K562 (cell line): ENCODE results near the gene ZNF569. TPM values are rescaled to one million over a fixed set of nuclear protein-coding genes. Genes with fewer than 3 reads are reported as not detected.

Source experiments
- ATAC-seq: fragments of 200-7000 bp; cut with Tn5 transposase; 3 replicates; pipeline ENCODE4 v1.9.1; 2020; ENCODE audit warnings: moderate library complexity
- BruUV-seq: library from RNA; stranded (reverse); fragments of 400-500 nt; replicated peaks from 2 replicates; lab custom pipeline; 2021; lab: Mats Ljungman, UMichigan
- CTCF ChIA-PET: fragments of 300-600 bp; formaldehyde crosslinking; extraction: SDS; loops from one replicate; lab custom pipeline; 2021; ENCODE audit warnings: low intra/inter-chr PET ratio; lab: Yijun Ruan, JAX
- POLR2A ChIA-PET: fragments of 300-600, 350-650 bp; sonication (Branson Sonifier 250); formaldehyde crosslinking; extraction: SDS; loops from one replicate; lab custom pipeline; 2021; ENCODE audit warnings: antibody characterized with exemption, inconsistent platforms; lab: Yijun Ruan, JAX
- DNase-seq, 4 experiments: peaks; one replicate each; pipeline versions ENCODE4 v3.0.0 to v3.0.0-alpha.2; 2011 to 2018; ENCODE audit warnings: low spot score in 3 of 4, mixed read lengths in 3 of 4; ENCODE audit errors: extremely low read depth in 1 of 4
- FAIRE-seq: peaks from 2 replicates; lab custom pipeline; 2011; peaks lifted over from hg19 to GRCh38; lab: Jason Lieb, UNC
- H2AFZ ChIP-seq: 2 replicates; pipeline ENCODE4 v1.6.0; 2011; ENCODE audit warnings: low read depth, low read length, control low read depth, inconsistent platforms
- H3K27ac ChIP-seq: fragments of 200-600 bp; 3 replicates; pipeline ENCODE4 v1.8.0; 2011; ENCODE audit warnings: low read depth, mild to moderate bottlenecking, control low read depth, inconsistent platforms, low read length, moderate library complexity, mixed read lengths; ENCODE audit errors: extremely low read depth
- H3K27me3 ChIP-seq, 2 experiments: fragments of 300-600 bp in 1 of 2; 2 replicates in 1 of 2; 3 replicates in 1 of 2; pipeline versions ENCODE4 v1.6.0 to v1.8.0; 2011; ENCODE audit warnings: inconsistent platforms in 2 of 2, low read length in 2 of 2, mild to moderate bottlenecking in 1 of 2, mixed read lengths in 1 of 2, moderate library complexity in 1 of 2; ENCODE audit not compliant: control insufficient read depth in 2 of 2, insufficient read depth in 2 of 2
- H3K36me3 ChIP-seq: fragments of 300-600 bp; 3 replicates; pipeline ENCODE4 v1.8.0; 2011; ENCODE audit warnings: mild to moderate bottlenecking, low read length, inconsistent platforms; ENCODE audit not compliant: control insufficient read depth, insufficient read depth
- H3K4me1 ChIP-seq, 2 experiments: fragments of 200-600 bp in 1 of 2; replicated peaks in 1 of 2; 2 replicates in 1 of 2; 3 replicates in 1 of 2; pipeline versions ENCODE4 v1.5.1 to v1.8.0; 2011; ENCODE audit warnings: inconsistent platforms in 2 of 2, low read length in 2 of 2, mild to moderate bottlenecking in 1 of 2, mixed read lengths in 1 of 2, moderate library complexity in 1 of 2; ENCODE audit not compliant: control insufficient read depth in 2 of 2, insufficient read depth in 2 of 2
- H3K4me2 ChIP-seq: 2 replicates; pipeline ENCODE4 v1.6.1; 2011; ENCODE audit warnings: low read length, control low read depth, inconsistent platforms, mixed read lengths; ENCODE audit not compliant: insufficient read depth
- H3K4me3 ChIP-seq: fragments of 200-600 bp; sonication (generic), shearing (Covaris generic); 2 replicates; pipeline ENCODE4 v1.5.1; 2016; ENCODE audit warnings: control low read depth, inconsistent platforms
- H3K79me2 ChIP-seq: fragments of 200-600 bp; 3 replicates; pipeline ENCODE4 v1.8.0; 2011; ENCODE audit warnings: low read length, inconsistent platforms; ENCODE audit not compliant: control insufficient read depth, insufficient read depth
- H3K9ac ChIP-seq, 2 experiments: 2 replicates each; pipeline versions ENCODE4 v1.6.0 to v1.6.1; 2011; ENCODE audit warnings: low read depth in 2 of 2, low read length in 2 of 2, control low read depth in 1 of 2, inconsistent platforms in 1 of 2, mild to moderate bottlenecking in 1 of 2, mixed read lengths in 1 of 2; ENCODE audit not compliant: insufficient read depth in 1 of 2
- H3K9me1 ChIP-seq: one replicate; pipeline ENCODE4 v1.6.0; 2011; ENCODE audit warnings: inconsistent platforms, mild to moderate bottlenecking, low read length, moderate library complexity; ENCODE audit not compliant: control insufficient read depth, insufficient read depth
- H3K9me3 ChIP-seq: replicated peaks from 2 replicates; pipeline ENCODE4 v1.5.1; 2011; ENCODE audit warnings: low read depth, low read length, inconsistent platforms; ENCODE audit not compliant: control insufficient read depth, insufficient read depth
- H4K20me1 ChIP-seq: replicated peaks from 2 replicates; pipeline ENCODE4 v1.6.1; 2011; ENCODE audit warnings: low read length, inconsistent platforms, mixed read lengths; ENCODE audit not compliant: control insufficient read depth, insufficient read depth
- ARID1B ChIP-seq: fragments of 450-650 bp; IDR thresholded peaks from 2 replicates; pipeline ENCODE4 v1.6.1; 2016; ENCODE audit warnings: antibody characterized with exemption, mild to moderate bottlenecking, inconsistent platforms
- BDP1 ChIP-seq: IDR thresholded peaks from 3 replicates; pipeline ENCODE4 v1.6.1; 2011; ENCODE audit not compliant: insufficient read length, insufficient read depth
- EP400 ChIP-seq: fragments of 450-650 bp; IDR thresholded peaks from 2 replicates; pipeline ENCODE4 v1.6.1; 2017; ENCODE audit warnings: antibody characterized with exemption, mild to moderate bottlenecking, moderate library complexity
- POLR2H ChIP-seq: IDR thresholded peaks from 2 replicates; pipeline ENCODE4 v1.6.1; 2016; ENCODE audit warnings: missing genetic modification characterization, low read depth, mild to moderate bottlenecking, control low read depth, missing compliant biosample characterization, moderate library complexity
- SMARCB1 ChIP-seq: IDR thresholded peaks from 2 replicates; pipeline ENCODE4 v1.6.1; 2011; ENCODE audit warnings: improper control_type of control experiment, low read depth; ENCODE audit not compliant: insufficient read length
- TAF15 ChIP-seq: fragments of 200-400 bp; formaldehyde crosslinking; IDR thresholded peaks from 2 replicates; pipeline ENCODE4 v1.6.1; 2017; ENCODE audit warnings: mild to moderate bottlenecking, low read depth, low read length, moderate library complexity
- TEAD4 ChIP-seq, 2 experiments: sonication (generic) in 1 of 2; formaldehyde crosslinking in 1 of 2; IDR thresholded peaks; 2 replicates each; pipeline versions ENCODE4 v1.6.1 to v1.8.0; 2012 to 2022; ENCODE audit warnings: borderline replicate concordance in 1 of 2, inconsistent platforms in 1 of 2, low read length in 1 of 2, mild to moderate bottlenecking in 1 of 2, missing genetic modification reagents in 1 of 2
- ZNF445 ChIP-seq: fragments of 250-450 bp; sonication (Bioruptor Pico); IDR thresholded peaks from 2 replicates; pipeline ENCODE4 v1.4.0; 2020; ENCODE audit warnings: low read depth, mild to moderate bottlenecking, moderate library complexity
- WGBS: fragments of 100-300 bp; shearing (Covaris generic); methylation state at CpG from one replicate; pipeline ENCODE4 v1.1.6; 2016; ENCODE audit warnings: low coverage, mixed read lengths; ENCODE audit not compliant: insufficient coverage; ENCODE audit errors: missing lambda C conversion rate; 5-methylcytosine and 5-hydroxymethylcytosine counted together
- in situ Hi-C: fragments of 300-500 bp; cut with MboI; formaldehyde crosslinking; loops from 4 replicates; pipeline ENCODE4 v1.15.0; 2018; ENCODE audit warnings: inconsistent platforms, mixed read lengths
- intact Hi-C: fragments of 100-400 bp; cut with micrococcal nuclease; formaldehyde crosslinking; loops from 2 replicates; pipeline ENCODE4 v1.14.2; 2022
- polyA plus RNA-seq, 8 experiments: library from polyadenylated mRNA; depleted of rRNA in 4 of 8; stranded (reverse) in 5 of 8; unstranded in 3 of 8; fragments of >200 nt; fragmentation: Nextera tagmentation in 2 of 8; fragmentation: Illumina TruSeq in 1 of 8; extraction: Ambion mirVana in 2 of 8; extraction: Trizol in 1 of 8; gene quantifications; 2 replicates each; pipeline versions ENCODE4 v1.2.1 to v1.2.3, GENCODE V29; 2011 to 2014; ENCODE audit warnings: inconsistent platforms in 1 of 8, missing spikeins in 1 of 8
- total RNA-seq, 7 experiments: library from RNA; depleted of rRNA in 6 of 7; stranded (reverse); fragments of >200 nt in 6 of 7; fragmentation: Illumina TruSeq in 2 of 7; extraction: Trizol in 2 of 7; gene quantifications; 2 replicates each; pipeline versions ENCODE4 v1.2.1 to v1.2.3, GENCODE V29; 2011 to 2021; ENCODE audit warnings: low replicate concordance in 1 of 7
- TF ChIP-seq, protein P1 (sequence below): sonication (generic); formaldehyde crosslinking; IDR thresholded peaks from 2 replicates; pipeline ENCODE4 v1.8.1; 2023; ENCODE audit warnings: mild to moderate bottlenecking, missing genetic modification reagents

Gene ZNF569
- total and polyA plus RNA-seq, 9 of the 15 experiments (the other 6 are each of a cell fraction or from before 2014, with no cell fraction given), result 2.1 to 5.7 (median 4.5) TPM

DNA sequence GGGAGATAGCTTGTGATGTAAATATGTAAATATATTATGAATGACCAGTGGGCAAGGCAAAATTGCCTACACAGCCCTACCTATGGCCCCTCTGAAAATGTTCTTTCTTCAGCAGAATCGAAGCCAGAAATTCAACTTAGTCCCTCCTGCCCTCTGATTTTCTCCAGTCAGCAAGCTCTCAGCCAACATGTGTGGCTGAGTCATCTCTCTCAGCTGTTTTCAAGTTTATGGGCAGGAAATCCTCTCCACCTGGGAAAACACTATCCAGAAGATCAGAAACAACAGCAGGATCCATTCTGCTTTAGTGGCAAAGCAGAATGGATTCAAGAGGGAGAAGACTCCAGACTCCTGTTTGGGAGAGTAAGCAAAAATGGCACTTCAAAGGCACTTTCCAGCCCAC lies 105.2 kb downstream of the ZNF569 start:
- H3K27me3 ChIP-seq, result no peaks in the 10 kb centered on the region
- no peak for TF ChIP-seq TEAD4 (IDR thresholded peaks at IDR 0.05; ENCODE audit: low read length)
- no peak for TF ChIP-seq TEAD4 (CRISPR knock-in tag; IDR thresholded peaks at IDR 0.05; ENCODE audit: borderline replicate concordance)
- no peak for TF ChIP-seq TAF15
- no peak for TF ChIP-seq ARID1B
- no peak for TF ChIP-seq BDP1
- no peak for TF ChIP-seq ZNF445
- no peak for TF ChIP-seq EP400
- TF ChIP-seq POLR2H (tag), result no peak
- TF ChIP-seq, protein P1, sequence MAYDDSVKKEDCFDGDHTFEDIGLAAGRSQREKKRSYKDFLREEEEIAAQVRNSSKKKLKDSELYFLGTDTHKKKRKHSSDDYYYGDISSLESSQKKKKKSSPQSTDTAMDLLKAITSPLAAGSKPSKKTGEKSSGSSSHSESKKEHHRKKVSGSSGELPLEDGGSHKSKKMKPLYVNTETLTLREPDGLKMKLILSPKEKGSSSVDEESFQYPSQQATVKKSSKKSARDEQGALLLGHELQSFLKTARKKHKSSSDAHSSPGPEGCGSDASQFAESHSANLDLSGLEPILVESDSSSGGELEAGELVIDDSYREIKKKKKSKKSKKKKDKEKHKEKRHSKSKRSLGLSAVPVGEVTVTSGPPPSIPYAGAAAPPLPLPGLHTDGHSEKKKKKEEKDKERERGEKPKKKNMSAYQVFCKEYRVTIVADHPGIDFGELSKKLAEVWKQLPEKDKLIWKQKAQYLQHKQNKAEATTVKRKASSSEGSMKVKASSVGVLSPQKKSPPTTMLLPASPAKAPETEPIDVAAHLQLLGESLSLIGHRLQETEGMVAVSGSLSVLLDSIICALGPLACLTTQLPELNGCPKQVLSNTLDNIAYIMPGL (CRISPR knock-in tag), result no peak
- no peak for TF ChIP-seq SMARCB1
- TF ChIP-seq, all 486 proteins: peak for 0
- DNase-seq (no peak), ATAC-seq (no peak), FAIRE-seq (no peak)
- ChIA-PET CTCF (no interaction called here), POLR2A (no interaction called here)
- Histone ChIP-seq H3K4me3 (no peak overlapping the region), H3K9ac (no peak overlapping the region), H2AFZ (no peak overlapping the region), H3K4me1 (no peaks in the 10 kb centered on the region), H3K4me2 (no peak overlapping the region), H3K36me3 (no peaks in the 10 kb centered on the region), H3K9me1 (no peaks in the 10 kb centered on the region), H3K9me3 (peaks cover 12% of the 10 kb centered on the region; the same call in 1 of the 2 replicates), H4K20me1 (no peaks in the 10 kb centered on the region), H3K27ac (no peak overlapping the region), H3K79me2 (no peaks in the 10 kb centered on the region)
- in situ Hi-C loops (no loop called here), intact Hi-C loops (no loop called here)
- WGBS, result 0% methylated on average over 1 of the region's 1 CpG
- BruUV-seq, result no TSS peak

Other genes starting within 250 kb of the ZNF569 start
- 3.5 and 4.9 TPM in 2 replicates for gene ZNF383, start 249.2 kb downstream of the ZNF569 start, total RNA-seq (2014; rRNA removed)
- gene ZNF383, start 249.2 kb downstream of the ZNF569 start, total RNA-seq (2014; rRNA removed; fragmentation: Illumina TruSeq; extraction: Trizol), result 7.1 and 8.2 TPM in 2 replicates
- gene ZNF383, start 249.2 kb downstream of the ZNF569 start, total RNA-seq (2015; rRNA removed; fragmentation: Illumina TruSeq; extraction: Trizol), result 4.3 and 5.6 TPM in 2 replicates
- 5.0 and 5.3 TPM in 2 replicates for gene ZNF383, start 249.2 kb downstream of the ZNF569 start, total RNA-seq (2021)
- 5.6 and 6.1 TPM in 2 replicates for gene ZNF383, start 249.2 kb downstream of the ZNF569 start, polyA plus RNA-seq (2011; rRNA removed)
- 4.2 and 4.6 TPM in 2 replicates for gene ZNF383, start 249.2 kb downstream of the ZNF569 start, polyA plus RNA-seq (2014; fragmentation: Illumina TruSeq; extraction: Trizol)
- 1 to 10 TPM; 2.0 to 5.0 TPM for gene ZNF383, start 249.2 kb downstream of the ZNF569 start, polyA plus RNA-seq (2014; fragmentation: Nextera tagmentation; extraction: Ambion mirVana)
- gene ZNF383, start 249.2 kb downstream of the ZNF569 start, polyA plus RNA-seq (2014; rRNA removed), result 4.4 and 6.2 TPM in 2 replicates
- gene ZNF527, start 96.3 kb downstream of the ZNF569 start, total RNA-seq (2014; rRNA removed), result 0.18 and 0.82 TPM in 2 replicates
- 0.80 and 1.4 TPM in 2 replicates for gene ZNF527, start 96.3 kb downstream of the ZNF569 start, total RNA-seq (2014; rRNA removed; fragmentation: Illumina TruSeq; extraction: Trizol)
- 0.60 and 1.0 TPM in 2 replicates for gene ZNF527, start 96.3 kb downstream of the ZNF569 start, total RNA-seq (2015; rRNA removed; fragmentation: Illumina TruSeq; extraction: Trizol)
- 0.60 and 0.84 TPM in 2 replicates for gene ZNF527, start 96.3 kb downstream of the ZNF569 start, total RNA-seq (2021)
- gene ZNF527, start 96.3 kb downstream of the ZNF569 start, polyA plus RNA-seq (2011; rRNA removed), result 0.09 and 0.91 TPM in 2 replicates
- 0.73 and 1.2 TPM in 2 replicates for gene ZNF527, start 96.3 kb downstream of the ZNF569 start, polyA plus RNA-seq (2014; fragmentation: Illumina TruSeq; extraction: Trizol)
- under 1 TPM; 0.69 to 0.86 TPM for gene ZNF527, start 96.3 kb downstream of the ZNF569 start, polyA plus RNA-seq (2014; fragmentation: Nextera tagmentation; extraction: Ambion mirVana)
- 0.53 and 0.76 TPM in 2 replicates for gene ZNF527, start 96.3 kb downstream of the ZNF569 start, polyA plus RNA-seq (2014; rRNA removed)
- 0.09 and 0.45 TPM in 2 replicates for gene ZNF570, start 1.9 kb upstream of the ZNF569 start, total RNA-seq (2014; rRNA removed)
- gene ZNF570, start 1.9 kb upstream of the ZNF569 start, total RNA-seq (2014; rRNA removed; fragmentation: Illumina TruSeq; extraction: Trizol), result 0.64 and 0.73 TPM in 2 replicates
- gene ZNF570, start 1.9 kb upstream of the ZNF569 start, total RNA-seq (2015; rRNA removed; fragmentation: Illumina TruSeq; extraction: Trizol), result 0.22 and 0.60 TPM in 2 replicates
- gene ZNF570, start 1.9 kb upstream of the ZNF569 start, total RNA-seq (2021), result 0.54 and 0.60 TPM in 2 replicates
- 0.05 and 0.95 TPM in 2 replicates for gene ZNF570, start 1.9 kb upstream of the ZNF569 start, polyA plus RNA-seq (2011; rRNA removed)
- 0.58 and 0.59 TPM in 2 replicates for gene ZNF570, start 1.9 kb upstream of the ZNF569 start, polyA plus RNA-seq (2014; fragmentation: Illumina TruSeq; extraction: Trizol)
- under 1 TPM; 0.11 to 0.38 TPM for gene ZNF570, start 1.9 kb upstream of the ZNF569 start, polyA plus RNA-seq (2014; fragmentation: Nextera tagmentation; extraction: Ambion mirVana)
- gene ZNF570, start 1.9 kb upstream of the ZNF569 start, polyA plus RNA-seq (2014; rRNA removed), result 0.23 and 0.57 TPM in 2 replicates
- 0.04 TPM in 1 of 2 replicates, not detected in the other for gene ZNF793, start 39.5 kb upstream of the ZNF569 start, total RNA-seq (2014; rRNA removed)
- not detected in 2 replicates for gene ZNF793, start 39.5 kb upstream of the ZNF569 start, total RNA-seq (2014; rRNA removed; fragmentation: Illumina TruSeq; extraction: Trizol)
- gene ZNF793, start 39.5 kb upstream of the ZNF569 start, total RNA-seq (2015; rRNA removed; fragmentation: Illumina TruSeq; extraction: Trizol), result 0.08 TPM in 1 of 2 replicates, not detected in the other
- gene ZNF793, start 39.5 kb upstream of the ZNF569 start, total RNA-seq (2021), result 0.02 TPM in 1 of 2 replicates, not detected in the other
- gene ZNF793, start 39.5 kb upstream of the ZNF569 start, polyA plus RNA-seq (2011; rRNA removed), result not detected in 2 replicates
- gene ZNF793, start 39.5 kb upstream of the ZNF569 start, polyA plus RNA-seq (2014; fragmentation: Illumina TruSeq; extraction: Trizol), result 0.04 TPM in 1 of 2 replicates, not detected in the other
- under 1 TPM in 1 of 2 experiments, not detected in 1; 0.03 TPM for gene ZNF793, start 39.5 kb upstream of the ZNF569 start, polyA plus RNA-seq (2014; fragmentation: Nextera tagmentation; extraction: Ambion mirVana)
- gene ZNF793, start 39.5 kb upstream of the ZNF569 start, polyA plus RNA-seq (2014; rRNA removed), result not detected in 2 replicates
- gene ZNF571, start 127.3 kb upstream of the ZNF569 start, total RNA-seq (2014; rRNA removed), result 0.49 and 0.82 TPM in 2 replicates
- 2.2 and 2.3 TPM in 2 replicates for gene ZNF571, start 127.3 kb upstream of the ZNF569 start, total RNA-seq (2014; rRNA removed; fragmentation: Illumina TruSeq; extraction: Trizol)
- 1.5 and 2.0 TPM in 2 replicates for gene ZNF571, start 127.3 kb upstream of the ZNF569 start, total RNA-seq (2015; rRNA removed; fragmentation: Illumina TruSeq; extraction: Trizol)
- gene ZNF571, start 127.3 kb upstream of the ZNF569 start, total RNA-seq (2021), result 1.3 and 1.8 TPM in 2 replicates
- 0.79 and 3.9 TPM in 2 replicates for gene ZNF571, start 127.3 kb upstream of the ZNF569 start, polyA plus RNA-seq (2011; rRNA removed)
- gene ZNF571, start 127.3 kb upstream of the ZNF569 start, polyA plus RNA-seq (2014; fragmentation: Illumina TruSeq; extraction: Trizol), result 1.3 and 1.6 TPM in 2 replicates
- 1 to 10 TPM; 2.1 to 3.1 TPM for gene ZNF571, start 127.3 kb upstream of the ZNF569 start, polyA plus RNA-seq (2014; fragmentation: Nextera tagmentation; extraction: Ambion mirVana)
- gene ZNF571, start 127.3 kb upstream of the ZNF569 start, polyA plus RNA-seq (2014; rRNA removed), result 1.0 and 1.7 TPM in 2 replicates
- gene ZNF540, start 127.4 kb upstream of the ZNF569 start, total RNA-seq (2014; rRNA removed), result 0.73 TPM in 1 of 2 replicates, not detected in the other
- gene ZNF540, start 127.4 kb upstream of the ZNF569 start, total RNA-seq (2014; rRNA removed; fragmentation: Illumina TruSeq; extraction: Trizol), result 0.33 and 0.64 TPM in 2 replicates
- 0.19 and 0.36 TPM in 2 replicates for gene ZNF540, start 127.4 kb upstream of the ZNF569 start, total RNA-seq (2015; rRNA removed; fragmentation: Illumina TruSeq; extraction: Trizol)
- 0.38 and 0.44 TPM in 2 replicates for gene ZNF540, start 127.4 kb upstream of the ZNF569 start, total RNA-seq (2021)
- 0.11 and 0.95 TPM in 2 replicates for gene ZNF540, start 127.4 kb upstream of the ZNF569 start, polyA plus RNA-seq (2011; rRNA removed)
- gene ZNF540, start 127.4 kb upstream of the ZNF569 start, polyA plus RNA-seq (2014; fragmentation: Illumina TruSeq; extraction: Trizol), result 0.36 and 0.95 TPM in 2 replicates
- under 1 TPM; 0.20 to 0.56 TPM for gene ZNF540, start 127.4 kb upstream of the ZNF569 start, polyA plus RNA-seq (2014; fragmentation: Nextera tagmentation; extraction: Ambion mirVana)
- 0.32 and 0.67 TPM in 2 replicates for gene ZNF540, start 127.4 kb upstream of the ZNF569 start, polyA plus RNA-seq (2014; rRNA removed)
- 5.6 and 8.1 TPM in 2 replicates for gene ZFP30, start 188.0 kb upstream of the ZNF569 start, total RNA-seq (2014; rRNA removed)
- gene ZFP30, start 188.0 kb upstream of the ZNF569 start, total RNA-seq (2014; rRNA removed; fragmentation: Illumina TruSeq; extraction: Trizol), result 8.7 and 10.0 TPM in 2 replicates
- gene ZFP30, start 188.0 kb upstream of the ZNF569 start, total RNA-seq (2015; rRNA removed; fragmentation: Illumina TruSeq; extraction: Trizol), result 10.6 and 11.3 TPM in 2 replicates
- gene ZFP30, start 188.0 kb upstream of the ZNF569 start, total RNA-seq (2021), result 6.4 and 7.2 TPM in 2 replicates
- 1.2 and 4.9 TPM in 2 replicates for gene ZFP30, start 188.0 kb upstream of the ZNF569 start, polyA plus RNA-seq (2011; rRNA removed)
- gene ZFP30, start 188.0 kb upstream of the ZNF569 start, polyA plus RNA-seq (2014; fragmentation: Illumina TruSeq; extraction: Trizol), result 3.8 and 4.2 TPM in 2 replicates
- gene ZFP30, start 188.0 kb upstream of the ZNF569 start, polyA plus RNA-seq (2014; fragmentation: Nextera tagmentation; extraction: Ambion mirVana), result 1 to 10 TPM; 1.1 TPM
- 2.8 and 3.5 TPM in 2 replicates for gene ZFP30, start 188.0 kb upstream of the ZNF569 start, polyA plus RNA-seq (2014; rRNA removed)